Panc1 (cell line): ENCODE results near the gene ELAVL4. TPM values are rescaled to one million over a fixed set of nuclear protein-coding genes. Genes with fewer than 3 reads are reported as not detected.

ENCODE experiments used
- ATAC-seq: fragments of 200-7000 bp; cut with Tn5 transposase; 2 replicates; pipeline ENCODE4 v1.9.1; 2020; ENCODE audit warnings: mild to moderate bottlenecking, moderate library complexity
- BruUV-seq: library from RNA; stranded (reverse); fragments of 400-500 nt; replicated peaks from 2 replicates; lab custom pipeline; 2021; lab: Mats Ljungman, UMichigan
- CTCF ChIA-PET: fragments of 300-600 bp; sonication (Branson Sonifier 250); formaldehyde crosslinking; loops from one replicate; lab custom pipeline; 2022; ENCODE audit warnings: antibody characterized with exemption; lab: Charles Lee
- POLR2A ChIA-PET: fragments of 300-600 bp; sonication (Branson Sonifier 250); formaldehyde crosslinking; loops from one replicate; lab custom pipeline; 2022; ENCODE audit warnings: antibody characterized with exemption; lab: Charles Lee
- DNase-seq: peaks from one replicate; pipeline ENCODE4 v3.0.0-alpha.2; 2010; ENCODE audit warnings: low read depth, low spot score
- H3K27ac ChIP-seq: 2 replicates; pipeline ENCODE4 v1.5.1; 2011; ENCODE audit warnings: mild to moderate bottlenecking, low read length, inconsistent platforms
- H3K27me3 ChIP-seq: fragments of 200-500 bp; sonication (Bioruptor generic); 2 replicates; pipeline ENCODE4 v1.6.0; 2014; ENCODE audit warnings: low read length, inconsistent platforms; ENCODE audit not compliant: control insufficient read depth, insufficient read depth
- H3K36me3 ChIP-seq: fragments of 200-500 bp; sonication (Bioruptor generic); 2 replicates; pipeline ENCODE4 v1.5.1; 2014; ENCODE audit warnings: inconsistent platforms, mild to moderate bottlenecking, low read length, moderate library complexity; ENCODE audit not compliant: control insufficient read depth, insufficient read depth
- H3K4me1 ChIP-seq: 2 replicates; pipeline ENCODE4 v1.5.1; 2011; ENCODE audit warnings: inconsistent platforms, mild to moderate bottlenecking, low read length, moderate library complexity; ENCODE audit not compliant: control insufficient read depth, insufficient read depth
- H3K4me3 ChIP-seq, 2 experiments: 2 replicates each; pipeline ENCODE4 v1.5.1; 2011 to 2012; ENCODE audit warnings: low read depth in 2 of 2, low read length in 2 of 2, mild to moderate bottlenecking in 2 of 2, inconsistent platforms in 1 of 2, moderate library complexity in 1 of 2
- H3K9me3 ChIP-seq: fragments of 200-500 bp; sonication (Bioruptor generic); 2 replicates; pipeline ENCODE4 v1.5.1; 2014; ENCODE audit warnings: low read depth, mild to moderate bottlenecking, inconsistent platforms, low read length, moderate library complexity; ENCODE audit not compliant: control insufficient read depth, insufficient read depth
- POLR2AphosphoS5 ChIP-seq: IDR thresholded peaks from 2 replicates; pipeline ENCODE4 v1.6.1; 2012; ENCODE audit warnings: mild to moderate bottlenecking, low read depth, low read length, moderate library complexity
- SIN3A ChIP-seq: IDR thresholded peaks from 2 replicates; pipeline ENCODE4 v1.6.1; 2012; ENCODE audit warnings: low read depth, mild to moderate bottlenecking, low read length, moderate library complexity, borderline replicate concordance; ENCODE audit not compliant: insufficient read depth
- TCF7L2 ChIP-seq: IDR thresholded peaks from 2 replicates; pipeline ENCODE4 v1.6.1; 2011; ENCODE audit warnings: mild to moderate bottlenecking, low read depth, low read length, inconsistent platforms
- in situ Hi-C: cut with HindIII; loops from 2 replicates; pipeline ENCODE4 v1.10.0; 2016; ENCODE audit warnings: low sequenced_read_pairs, low pct_unique_long_range_greater_than_20kb
- intact Hi-C: fragments of 100-400 bp; cut with micrococcal nuclease; formaldehyde crosslinking; loops from one replicate; pipeline ENCODE4 v1.10.0; 2022; ENCODE audit not compliant: unreplicated experiment
- total RNA-seq: library from RNA; stranded (reverse); gene quantifications from one replicate; pipeline ENCODE4 v1.2.1, GENCODE V29; 2021; ENCODE audit not compliant: unreplicated experiment
- TF ChIP-seq, protein P1 (sequence below), 2 experiments: IDR thresholded peaks; 2 replicates each; pipeline ENCODE4 v1.6.1; 2011 to 2012; ENCODE audit warnings: low read depth in 2 of 2, control low read depth in 1 of 2, low read length in 1 of 2, mild to moderate bottlenecking in 1 of 2, moderate library complexity in 1 of 2; ENCODE audit not compliant: insufficient read depth in 1 of 2
- TF ChIP-seq, protein P2 (sequence below): fragments of 450-650 bp; IDR thresholded peaks from 2 replicates; pipeline ENCODE4 v1.5.1; 2017; ENCODE audit warnings: mild to moderate bottlenecking

ELAVL4 gene
- total RNA-seq, 1 experiment from 2014 or later: not detected

DNA sequence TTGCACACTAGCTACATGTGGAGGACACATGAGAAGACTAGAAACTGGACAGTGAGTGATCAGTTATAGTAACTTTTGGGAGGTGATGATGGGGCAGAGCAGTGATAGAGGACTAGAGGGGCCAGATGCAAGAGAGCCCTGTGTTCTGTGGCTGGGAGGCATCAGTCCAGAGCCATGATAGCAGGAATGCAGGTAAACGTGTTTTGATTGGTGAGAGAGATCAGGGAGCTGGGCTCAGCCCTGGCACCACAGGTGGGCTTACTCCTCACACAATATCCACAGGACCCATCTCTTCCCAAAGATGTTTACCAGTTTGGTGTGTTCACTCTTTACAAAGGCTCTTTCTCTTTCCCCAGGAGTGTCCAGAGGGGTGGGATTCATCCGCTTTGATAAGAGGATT lies 86.5 kb downstream of the ELAVL4 start:
- Histone ChIP-seq H3K27me3 (no peaks in the 10 kb centered on the region; the same call in 1 of the 2 replicates), H3K9me3 (no peaks in the 10 kb centered on the region), H3K27ac (no peak overlapping the region), H3K36me3 (no peaks in the 10 kb centered on the region), H3K4me1 (no peaks in the 10 kb centered on the region), H3K4me3 (no peak overlapping the region)
- TF ChIP-seq, protein P1, sequence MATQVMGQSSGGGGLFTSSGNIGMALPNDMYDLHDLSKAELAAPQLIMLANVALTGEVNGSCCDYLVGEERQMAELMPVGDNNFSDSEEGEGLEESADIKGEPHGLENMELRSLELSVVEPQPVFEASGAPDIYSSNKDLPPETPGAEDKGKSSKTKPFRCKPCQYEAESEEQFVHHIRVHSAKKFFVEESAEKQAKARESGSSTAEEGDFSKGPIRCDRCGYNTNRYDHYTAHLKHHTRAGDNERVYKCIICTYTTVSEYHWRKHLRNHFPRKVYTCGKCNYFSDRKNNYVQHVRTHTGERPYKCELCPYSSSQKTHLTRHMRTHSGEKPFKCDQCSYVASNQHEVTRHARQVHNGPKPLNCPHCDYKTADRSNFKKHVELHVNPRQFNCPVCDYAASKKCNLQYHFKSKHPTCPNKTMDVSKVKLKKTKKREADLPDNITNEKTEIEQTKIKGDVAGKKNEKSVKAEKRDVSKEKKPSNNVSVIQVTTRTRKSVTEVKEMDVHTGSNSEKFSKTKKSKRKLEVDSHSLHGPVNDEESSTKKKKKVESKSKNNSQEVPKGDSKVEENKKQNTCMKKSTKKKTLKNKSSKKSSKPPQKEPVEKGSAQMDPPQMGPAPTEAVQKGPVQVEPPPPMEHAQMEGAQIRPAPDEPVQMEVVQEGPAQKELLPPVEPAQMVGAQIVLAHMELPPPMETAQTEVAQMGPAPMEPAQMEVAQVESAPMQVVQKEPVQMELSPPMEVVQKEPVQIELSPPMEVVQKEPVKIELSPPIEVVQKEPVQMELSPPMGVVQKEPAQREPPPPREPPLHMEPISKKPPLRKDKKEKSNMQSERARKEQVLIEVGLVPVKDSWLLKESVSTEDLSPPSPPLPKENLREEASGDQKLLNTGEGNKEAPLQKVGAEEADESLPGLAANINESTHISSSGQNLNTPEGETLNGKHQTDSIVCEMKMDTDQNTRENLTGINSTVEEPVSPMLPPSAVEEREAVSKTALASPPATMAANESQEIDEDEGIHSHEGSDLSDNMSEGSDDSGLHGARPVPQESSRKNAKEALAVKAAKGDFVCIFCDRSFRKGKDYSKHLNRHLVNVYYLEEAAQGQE (IDR thresholded peaks at IDR 0.05; ENCODE audit: insufficient read depth in 1 of 2, low read depth in 2 of 2, low read length in 1 of 2): no peak
- DNase-seq (no peak), ATAC-seq (no peak)
- in situ Hi-C loops: no loop called here
- intact Hi-C loops: no loop called here
- ChIA-PET CTCF (no interaction called here), POLR2A (no interaction called here)
- no TSS peak for BruUV-seq

DNA sequence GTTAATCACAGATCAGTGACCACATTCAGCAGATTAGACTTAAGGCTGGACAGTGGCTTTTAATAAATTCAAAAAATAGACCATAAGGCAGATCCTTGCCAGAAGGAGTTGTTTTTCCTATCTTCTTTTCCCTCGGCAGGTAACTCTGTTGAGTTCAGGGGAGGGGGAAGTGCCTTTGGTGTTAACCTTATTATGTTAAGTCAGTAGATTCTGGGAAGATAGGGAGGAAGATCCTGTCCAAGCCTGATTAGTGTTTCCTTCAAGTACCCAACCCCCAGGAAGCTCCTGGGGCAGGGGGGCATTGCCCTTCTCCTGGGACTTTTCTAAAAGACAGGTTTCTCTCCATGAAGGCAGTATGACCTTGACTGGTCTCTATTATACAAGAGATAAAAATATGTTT lies 87.4 kb downstream of the ELAVL4 start:
- Histone ChIP-seq H3K9me3 (no peaks in the 10 kb centered on the region), H3K36me3 (no peaks in the 10 kb centered on the region), H3K27me3 (no peaks in the 10 kb centered on the region; the same call in 1 of the 2 replicates), H3K4me3 (no peak overlapping the region), H3K4me1 (no peaks in the 10 kb centered on the region), H3K27ac (no peak overlapping the region)
- no TSS peak for BruUV-seq
- ChIA-PET CTCF (no interaction called here), POLR2A (no interaction called here)
- DNase-seq (no peak), ATAC-seq (no peak)
- TF ChIP-seq, protein P1 (IDR thresholded peaks at IDR 0.05; ENCODE audit: insufficient read depth in 1 of 2, low read depth in 2 of 2, low read length in 1 of 2): no peak
- TF ChIP-seq TCF7L2: no peak
- TF ChIP-seq, protein P2, sequence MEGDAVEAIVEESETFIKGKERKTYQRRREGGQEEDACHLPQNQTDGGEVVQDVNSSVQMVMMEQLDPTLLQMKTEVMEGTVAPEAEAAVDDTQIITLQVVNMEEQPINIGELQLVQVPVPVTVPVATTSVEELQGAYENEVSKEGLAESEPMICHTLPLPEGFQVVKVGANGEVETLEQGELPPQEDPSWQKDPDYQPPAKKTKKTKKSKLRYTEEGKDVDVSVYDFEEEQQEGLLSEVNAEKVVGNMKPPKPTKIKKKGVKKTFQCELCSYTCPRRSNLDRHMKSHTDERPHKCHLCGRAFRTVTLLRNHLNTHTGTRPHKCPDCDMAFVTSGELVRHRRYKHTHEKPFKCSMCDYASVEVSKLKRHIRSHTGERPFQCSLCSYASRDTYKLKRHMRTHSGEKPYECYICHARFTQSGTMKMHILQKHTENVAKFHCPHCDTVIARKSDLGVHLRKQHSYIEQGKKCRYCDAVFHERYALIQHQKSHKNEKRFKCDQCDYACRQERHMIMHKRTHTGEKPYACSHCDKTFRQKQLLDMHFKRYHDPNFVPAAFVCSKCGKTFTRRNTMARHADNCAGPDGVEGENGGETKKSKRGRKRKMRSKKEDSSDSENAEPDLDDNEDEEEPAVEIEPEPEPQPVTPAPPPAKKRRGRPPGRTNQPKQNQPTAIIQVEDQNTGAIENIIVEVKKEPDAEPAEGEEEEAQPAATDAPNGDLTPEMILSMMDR: no peak
- no peak for TF ChIP-seq POLR2AphosphoS5
- TF ChIP-seq SIN3A: no peak
- in situ Hi-C loops (no loop called here), intact Hi-C loops (no loop called here)
